ENCODE results near the gene PEG3.

DNA sequence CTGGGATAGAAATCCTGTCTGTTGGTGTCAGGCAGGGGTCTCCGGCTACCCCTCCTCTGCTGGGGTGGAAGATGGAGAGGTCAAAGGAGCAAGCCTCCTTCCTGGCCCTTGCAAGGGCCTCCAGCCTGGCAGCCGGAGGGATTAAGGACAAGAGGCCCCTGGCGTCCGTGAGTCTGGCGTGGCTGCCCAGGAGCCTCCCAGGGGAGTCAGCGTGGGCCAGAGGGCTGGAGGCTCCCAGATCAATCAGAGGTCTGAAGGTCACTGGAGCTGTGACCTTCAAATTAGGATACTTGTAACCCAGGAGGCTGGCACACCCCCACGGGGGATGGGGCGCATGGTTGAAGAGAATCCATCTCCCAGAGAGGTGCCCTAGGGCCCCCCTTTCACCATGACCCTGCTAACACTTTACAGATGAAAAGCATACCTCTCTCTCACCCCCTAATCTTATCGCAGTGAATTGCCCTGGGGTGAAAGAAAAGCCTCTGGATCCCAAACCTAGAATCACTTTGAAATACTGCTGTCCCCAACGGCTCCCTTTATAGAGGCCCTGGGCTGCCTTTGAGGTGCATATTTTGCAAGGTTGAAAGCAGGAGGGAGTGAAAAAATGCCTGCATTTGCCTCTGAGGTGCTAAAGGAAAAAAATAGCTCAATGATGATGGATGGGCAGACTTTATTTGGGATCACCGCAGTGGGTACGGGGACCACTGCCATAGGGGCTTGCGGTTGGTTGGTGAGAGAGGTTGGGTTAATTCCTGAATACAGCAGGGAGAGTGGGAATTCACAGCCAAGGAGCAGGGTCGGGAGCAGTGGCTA lies 44.9 kb upstream of the PEG3 start:
- no peak for TF ChIP-seq POLR2AphosphoS5 (IDR thresholded peaks at IDR 0.05; ENCODE audit: low read depth)
- TF ChIP-seq EZH2 (IDR thresholded peaks at IDR 0.05; ENCODE audit: low read depth, unreplicated experiment) = no peak
- no peak for TF ChIP-seq EZH2phosphoT487 (IDR thresholded peaks at IDR 0.05; ENCODE audit: unreplicated experiment)
- TF ChIP-seq, protein P1, sequence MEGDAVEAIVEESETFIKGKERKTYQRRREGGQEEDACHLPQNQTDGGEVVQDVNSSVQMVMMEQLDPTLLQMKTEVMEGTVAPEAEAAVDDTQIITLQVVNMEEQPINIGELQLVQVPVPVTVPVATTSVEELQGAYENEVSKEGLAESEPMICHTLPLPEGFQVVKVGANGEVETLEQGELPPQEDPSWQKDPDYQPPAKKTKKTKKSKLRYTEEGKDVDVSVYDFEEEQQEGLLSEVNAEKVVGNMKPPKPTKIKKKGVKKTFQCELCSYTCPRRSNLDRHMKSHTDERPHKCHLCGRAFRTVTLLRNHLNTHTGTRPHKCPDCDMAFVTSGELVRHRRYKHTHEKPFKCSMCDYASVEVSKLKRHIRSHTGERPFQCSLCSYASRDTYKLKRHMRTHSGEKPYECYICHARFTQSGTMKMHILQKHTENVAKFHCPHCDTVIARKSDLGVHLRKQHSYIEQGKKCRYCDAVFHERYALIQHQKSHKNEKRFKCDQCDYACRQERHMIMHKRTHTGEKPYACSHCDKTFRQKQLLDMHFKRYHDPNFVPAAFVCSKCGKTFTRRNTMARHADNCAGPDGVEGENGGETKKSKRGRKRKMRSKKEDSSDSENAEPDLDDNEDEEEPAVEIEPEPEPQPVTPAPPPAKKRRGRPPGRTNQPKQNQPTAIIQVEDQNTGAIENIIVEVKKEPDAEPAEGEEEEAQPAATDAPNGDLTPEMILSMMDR (conservative IDR thresholded peaks at IDR 0.05; ENCODE audit: low read depth in 2 of 2) = no peak
- TF ChIP-seq ZNF114 (CRISPR knock-in tag; IDR thresholded peaks at IDR 0.05) = no peak
- no peak for TF ChIP-seq JUNB (IDR thresholded peaks at IDR 0.05; ENCODE audit: unreplicated experiment)
- TF ChIP-seq, protein P2, sequence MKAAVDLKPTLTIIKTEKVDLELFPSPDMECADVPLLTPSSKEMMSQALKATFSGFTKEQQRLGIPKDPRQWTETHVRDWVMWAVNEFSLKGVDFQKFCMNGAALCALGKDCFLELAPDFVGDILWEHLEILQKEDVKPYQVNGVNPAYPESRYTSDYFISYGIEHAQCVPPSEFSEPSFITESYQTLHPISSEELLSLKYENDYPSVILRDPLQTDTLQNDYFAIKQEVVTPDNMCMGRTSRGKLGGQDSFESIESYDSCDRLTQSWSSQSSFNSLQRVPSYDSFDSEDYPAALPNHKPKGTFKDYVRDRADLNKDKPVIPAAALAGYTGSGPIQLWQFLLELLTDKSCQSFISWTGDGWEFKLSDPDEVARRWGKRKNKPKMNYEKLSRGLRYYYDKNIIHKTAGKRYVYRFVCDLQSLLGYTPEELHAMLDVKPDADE (IDR thresholded peaks at IDR 0.05) = no peak
- no peak for TF ChIP-seq CREB1 (CRISPR knock-in tag; IDR thresholded peaks at IDR 0.05; ENCODE audit: low read depth)
- TF ChIP-seq, protein P3, sequence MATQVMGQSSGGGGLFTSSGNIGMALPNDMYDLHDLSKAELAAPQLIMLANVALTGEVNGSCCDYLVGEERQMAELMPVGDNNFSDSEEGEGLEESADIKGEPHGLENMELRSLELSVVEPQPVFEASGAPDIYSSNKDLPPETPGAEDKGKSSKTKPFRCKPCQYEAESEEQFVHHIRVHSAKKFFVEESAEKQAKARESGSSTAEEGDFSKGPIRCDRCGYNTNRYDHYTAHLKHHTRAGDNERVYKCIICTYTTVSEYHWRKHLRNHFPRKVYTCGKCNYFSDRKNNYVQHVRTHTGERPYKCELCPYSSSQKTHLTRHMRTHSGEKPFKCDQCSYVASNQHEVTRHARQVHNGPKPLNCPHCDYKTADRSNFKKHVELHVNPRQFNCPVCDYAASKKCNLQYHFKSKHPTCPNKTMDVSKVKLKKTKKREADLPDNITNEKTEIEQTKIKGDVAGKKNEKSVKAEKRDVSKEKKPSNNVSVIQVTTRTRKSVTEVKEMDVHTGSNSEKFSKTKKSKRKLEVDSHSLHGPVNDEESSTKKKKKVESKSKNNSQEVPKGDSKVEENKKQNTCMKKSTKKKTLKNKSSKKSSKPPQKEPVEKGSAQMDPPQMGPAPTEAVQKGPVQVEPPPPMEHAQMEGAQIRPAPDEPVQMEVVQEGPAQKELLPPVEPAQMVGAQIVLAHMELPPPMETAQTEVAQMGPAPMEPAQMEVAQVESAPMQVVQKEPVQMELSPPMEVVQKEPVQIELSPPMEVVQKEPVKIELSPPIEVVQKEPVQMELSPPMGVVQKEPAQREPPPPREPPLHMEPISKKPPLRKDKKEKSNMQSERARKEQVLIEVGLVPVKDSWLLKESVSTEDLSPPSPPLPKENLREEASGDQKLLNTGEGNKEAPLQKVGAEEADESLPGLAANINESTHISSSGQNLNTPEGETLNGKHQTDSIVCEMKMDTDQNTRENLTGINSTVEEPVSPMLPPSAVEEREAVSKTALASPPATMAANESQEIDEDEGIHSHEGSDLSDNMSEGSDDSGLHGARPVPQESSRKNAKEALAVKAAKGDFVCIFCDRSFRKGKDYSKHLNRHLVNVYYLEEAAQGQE (IDR thresholded peaks at IDR 0.05; ENCODE audit: unreplicated experiment) = no peak
- TF ChIP-seq STAT1 (IDR thresholded peaks at IDR 0.05; ENCODE audit: unreplicated experiment) = no peak
- no peak for TF ChIP-seq ZNF331 (CRISPR knock-in tag; IDR thresholded peaks at IDR 0.05; ENCODE audit: low read depth)
- TF ChIP-seq NANOG (IDR thresholded peaks at IDR 0.05; ENCODE audit: borderline replicate concordance) = no peak
- TF ChIP-seq, protein P4, sequence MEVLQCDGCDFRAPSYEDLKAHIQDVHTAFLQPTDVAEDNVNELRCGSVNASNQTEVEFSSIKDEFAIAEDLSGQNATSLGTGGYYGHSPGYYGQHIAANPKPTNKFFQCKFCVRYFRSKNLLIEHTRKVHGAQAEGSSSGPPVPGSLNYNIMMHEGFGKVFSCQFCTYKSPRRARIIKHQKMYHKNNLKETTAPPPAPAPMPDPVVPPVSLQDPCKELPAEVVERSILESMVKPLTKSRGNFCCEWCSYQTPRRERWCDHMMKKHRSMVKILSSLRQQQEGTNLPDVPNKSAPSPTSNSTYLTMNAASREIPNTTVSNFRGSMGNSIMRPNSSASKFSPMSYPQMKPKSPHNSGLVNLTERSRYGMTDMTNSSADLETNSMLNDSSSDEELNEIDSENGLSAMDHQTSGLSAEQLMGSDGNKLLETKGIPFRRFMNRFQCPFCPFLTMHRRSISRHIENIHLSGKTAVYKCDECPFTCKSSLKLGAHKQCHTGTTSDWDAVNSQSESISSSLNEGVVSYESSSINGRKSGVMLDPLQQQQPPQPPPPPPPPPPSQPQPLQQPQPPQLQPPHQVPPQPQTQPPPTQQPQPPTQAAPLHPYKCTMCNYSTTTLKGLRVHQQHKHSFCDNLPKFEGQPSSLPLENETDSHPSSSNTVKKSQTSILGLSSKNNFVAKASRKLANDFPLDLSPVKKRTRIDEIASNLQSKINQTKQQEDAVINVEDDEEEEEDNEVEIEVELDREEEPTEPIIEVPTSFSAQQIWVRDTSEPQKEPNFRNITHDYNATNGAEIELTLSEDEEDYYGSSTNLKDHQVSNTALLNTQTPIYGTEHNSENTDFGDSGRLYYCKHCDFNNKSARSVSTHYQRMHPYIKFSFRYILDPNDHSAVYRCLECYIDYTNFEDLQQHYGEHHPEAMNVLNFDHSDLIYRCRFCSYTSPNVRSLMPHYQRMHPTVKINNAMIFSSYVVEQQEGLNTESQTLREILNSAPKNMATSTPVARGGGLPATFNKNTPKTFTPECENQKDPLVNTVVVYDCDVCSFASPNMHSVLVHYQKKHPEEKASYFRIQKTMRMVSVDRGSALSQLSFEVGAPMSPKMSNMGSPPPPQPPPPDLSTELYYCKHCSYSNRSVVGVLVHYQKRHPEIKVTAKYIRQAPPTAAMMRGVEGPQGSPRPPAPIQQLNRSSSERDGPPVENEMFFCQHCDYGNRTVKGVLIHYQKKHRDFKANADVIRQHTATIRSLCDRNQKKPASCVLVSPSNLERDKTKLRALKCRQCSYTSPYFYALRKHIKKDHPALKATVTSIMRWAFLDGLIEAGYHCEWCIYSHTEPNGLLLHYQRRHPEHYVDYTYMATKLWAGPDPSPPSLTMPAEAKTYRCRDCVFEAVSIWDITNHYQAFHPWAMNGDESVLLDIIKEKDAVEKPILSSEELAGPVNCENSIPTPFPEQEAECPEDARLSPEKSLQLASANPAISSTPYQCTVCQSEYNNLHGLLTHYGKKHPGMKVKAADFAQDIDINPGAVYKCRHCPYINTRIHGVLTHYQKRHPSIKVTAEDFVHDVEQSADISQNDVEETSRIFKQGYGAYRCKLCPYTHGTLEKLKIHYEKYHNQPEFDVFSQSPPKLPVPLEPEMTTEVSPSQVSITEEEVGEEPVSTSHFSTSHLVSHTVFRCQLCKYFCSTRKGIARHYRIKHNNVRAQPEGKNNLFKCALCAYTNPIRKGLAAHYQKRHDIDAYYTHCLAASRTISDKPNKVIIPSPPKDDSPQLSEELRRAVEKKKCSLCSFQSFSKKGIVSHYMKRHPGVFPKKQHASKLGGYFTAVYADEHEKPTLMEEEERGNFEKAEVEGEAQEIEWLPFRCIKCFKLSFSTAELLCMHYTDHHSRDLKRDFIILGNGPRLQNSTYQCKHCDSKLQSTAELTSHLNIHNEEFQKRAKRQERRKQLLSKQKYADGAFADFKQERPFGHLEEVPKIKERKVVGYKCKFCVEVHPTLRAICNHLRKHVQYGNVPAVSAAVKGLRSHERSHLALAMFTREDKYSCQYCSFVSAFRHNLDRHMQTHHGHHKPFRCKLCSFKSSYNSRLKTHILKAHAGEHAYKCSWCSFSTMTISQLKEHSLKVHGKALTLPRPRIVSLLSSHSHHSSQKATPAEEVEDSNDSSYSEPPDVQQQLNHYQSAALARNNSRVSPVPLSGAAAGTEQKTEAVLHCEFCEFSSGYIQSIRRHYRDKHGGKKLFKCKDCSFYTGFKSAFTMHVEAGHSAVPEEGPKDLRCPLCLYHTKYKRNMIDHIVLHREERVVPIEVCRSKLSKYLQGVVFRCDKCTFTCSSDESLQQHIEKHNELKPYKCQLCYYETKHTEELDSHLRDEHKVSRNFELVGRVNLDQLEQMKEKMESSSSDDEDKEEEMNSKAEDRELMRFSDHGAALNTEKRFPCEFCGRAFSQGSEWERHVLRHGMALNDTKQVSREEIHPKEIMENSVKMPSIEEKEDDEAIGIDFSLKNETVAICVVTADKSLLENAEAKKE (CRISPR knock-in tag; IDR thresholded peaks at IDR 0.05) = no peak
